Activated CD4-positive, alpha-beta memory T cell treated with anti-CD3 and anti-CD28 coated beads, Interleukin-2, amount 10 ng/mL, durations not matched to agents 7 days and 5 days (primary cell): ENCODE results near the gene SLC66A2. TPM values are rescaled to one million over a fixed set of nuclear protein-coding genes. Genes with fewer than 3 reads are reported as not detected.

Experiments used
- CTCF ChIA-PET: fragments of 350-600 bp; sonication (Branson Sonifier 250); formaldehyde crosslinking; loops from one replicate; lab custom pipeline; 2021; ENCODE audit warnings: antibody characterized with exemption, inconsistent platforms; lab: Charles Lee
- POLR2A ChIA-PET: fragments of 350-600 bp; sonication (Branson Sonifier 250); formaldehyde crosslinking; loops from one replicate; lab custom pipeline; 2021; ENCODE audit warnings: antibody characterized with exemption; lab: Charles Lee
- DNase-seq: peaks from one replicate; pipeline ENCODE4 v3.0.0-alpha.2; 2020
- H3K27ac Mint-ChIP-seq: one replicate; pipeline ENCODE4 v1.8.0; 2021; ENCODE audit warnings: mild to moderate bottlenecking, mixed read lengths
- H3K27me3 Mint-ChIP-seq: one replicate; pipeline ENCODE4 v1.8.0; 2021; ENCODE audit warnings: mixed read lengths
- H3K36me3 Mint-ChIP-seq: one replicate; pipeline ENCODE4 v1.8.0; 2021; ENCODE audit warnings: low read depth, mixed read lengths
- H3K4me1 Mint-ChIP-seq: one replicate; pipeline ENCODE4 v1.8.0; 2021; ENCODE audit warnings: mixed read lengths
- H3K4me3 Mint-ChIP-seq: one replicate; pipeline ENCODE4 v1.8.0; 2021; ENCODE audit warnings: mild to moderate bottlenecking, mixed read lengths
- H3K9me3 Mint-ChIP-seq: one replicate; pipeline ENCODE4 v1.8.0; 2021; ENCODE audit warnings: mixed read lengths
- total RNA-seq, 2 experiments: library from RNA; stranded (reverse); gene quantifications; one replicate each; pipeline ENCODE4 v1.2.3, GENCODE V29; 2021

The SLC66A2 gene
- total RNA-seq, 2 experiments from 2014 or later = 28.6 to 32.0 TPM

GRCh38 chr18:79904357-79905147, 46.9 kb downstream of the SLC66A2 start:
- ChIA-PET POLR2A (no interaction called here), CTCF (interaction anchor here (1.0 kb wide), 1 partner anchor 254 kb away, joined by 3 read pairs; no protein-coding TSS in a partner anchor)
- peaks cover 6% of the 10 kb centered on the region for H3K9me3 Mint-ChIP-seq
- no peaks in the 10 kb centered on the region for H3K27me3 Mint-ChIP-seq
- H3K4me1 Mint-ChIP-seq = peaks cover 10% of the 10 kb centered on the region
- peak; percentile 13 for DNase-seq
- no peak overlapping the region for H3K27ac Mint-ChIP-seq
- no peak overlapping the region for H3K4me3 Mint-ChIP-seq
- H3K36me3 Mint-ChIP-seq = peaks cover 33% of the 10 kb centered on the region

GRCh38 chr18:79903787-79904356, 47.6 kb downstream of the SLC66A2 start:
- peaks cover 6% of the 10 kb centered on the region for H3K9me3 Mint-ChIP-seq
- no peaks in the 10 kb centered on the region for H3K27me3 Mint-ChIP-seq
- peak; percentile 9 for DNase-seq
- H3K36me3 Mint-ChIP-seq = peaks cover 30% of the 10 kb centered on the region
- H3K4me1 Mint-ChIP-seq = peaks cover 10% of the 10 kb centered on the region
- ChIA-PET POLR2A (no interaction called here), CTCF (no interaction called here)
- no peak overlapping the region for H3K27ac Mint-ChIP-seq
- no peak overlapping the region for H3K4me3 Mint-ChIP-seq

GRCh38 chr18:79903071-79903635, 48.3 kb downstream of the SLC66A2 start:
- H3K4me1 Mint-ChIP-seq = peaks cover 10% of the 10 kb centered on the region
- peak; percentile 14 for DNase-seq
- ChIA-PET CTCF (no interaction called here), POLR2A (no interaction called here)
- H3K36me3 Mint-ChIP-seq = peaks cover 25% of the 10 kb centered on the region
- H3K4me3 Mint-ChIP-seq = no peak overlapping the region
- H3K9me3 Mint-ChIP-seq = peaks cover 8% of the 10 kb centered on the region
- H3K27ac Mint-ChIP-seq = no peak overlapping the region
- no peaks in the 10 kb centered on the region for H3K27me3 Mint-ChIP-seq

- peak; percentile 6 for DNase-seq
- Mint-ChIP-seq H3K36me3 (peaks cover 22% of the 10 kb centered on the region), H3K4me1 (peaks cover 10% of the 10 kb centered on the region), H3K27ac (no peak overlapping the region), H3K27me3 (no peaks in the 10 kb centered on the region), H3K4me3 (no peak overlapping the region), H3K9me3 (peaks cover 12% of the 10 kb centered on the region)
- ChIA-PET CTCF (no interaction called here), POLR2A (no interaction called here)
These were observed 48.8 kb downstream of the SLC66A2 start for GRCh38 chr18:79902640-79903039.

- no peaks in the 10 kb centered on the region for H3K27me3 Mint-ChIP-seq
- CTCF ChIA-PET = no interaction called here
- H3K27ac Mint-ChIP-seq = no peak overlapping the region
- H3K4me3 Mint-ChIP-seq = no peak overlapping the region
- DNase-seq = peak; percentile 9
- peaks cover 17% of the 10 kb centered on the region for H3K9me3 Mint-ChIP-seq
- peaks cover 22% of the 10 kb centered on the region for H3K36me3 Mint-ChIP-seq
- POLR2A ChIA-PET = no interaction called here
- peaks cover 10% of the 10 kb centered on the region for H3K4me1 Mint-ChIP-seq
These were observed 49.4 kb downstream of the SLC66A2 start for GRCh38 chr18:79902075-79902474.

GRCh38 chr18:79901665-79902064, 49.8 kb downstream of the SLC66A2 start:
- no peak for DNase-seq
- POLR2A ChIA-PET = no interaction called here
- CTCF ChIA-PET = no interaction called here
- H3K4me1 Mint-ChIP-seq = peaks cover 10% of the 10 kb centered on the region
- no peak overlapping the region for H3K27ac Mint-ChIP-seq
- no peaks in the 10 kb centered on the region for H3K27me3 Mint-ChIP-seq
- no peak overlapping the region for H3K4me3 Mint-ChIP-seq
- peaks cover 22% of the 10 kb centered on the region for H3K36me3 Mint-ChIP-seq
- H3K9me3 Mint-ChIP-seq = peaks cover 21% of the 10 kb centered on the region

GRCh38 chr18:79900610-79901570, 50.6 kb downstream of the SLC66A2 start:
- no peak for DNase-seq
- no peaks in the 10 kb centered on the region for H3K27me3 Mint-ChIP-seq
- ChIA-PET CTCF (no interaction called here), POLR2A (no interaction called here)
- no peak overlapping the region for H3K4me3 Mint-ChIP-seq
- no peak overlapping the region for H3K27ac Mint-ChIP-seq
- H3K4me1 Mint-ChIP-seq = peaks cover 4% of the 10 kb centered on the region
- peaks cover 26% of the 10 kb centered on the region for H3K9me3 Mint-ChIP-seq
- peaks cover 20% of the 10 kb centered on the region for H3K36me3 Mint-ChIP-seq

GRCh38 chr18:79899609-79900445, 51.6 kb downstream of the SLC66A2 start:
- Mint-ChIP-seq H3K9me3 (peaks cover 35% of the 10 kb centered on the region), H3K4me3 (no peak overlapping the region), H3K27me3 (no peaks in the 10 kb centered on the region), H3K36me3 (peaks cover 23% of the 10 kb centered on the region), H3K27ac (no peak overlapping the region), H3K4me1 (no peaks in the 10 kb centered on the region)
- CTCF ChIA-PET = interaction anchor here (0.5 kb wide), 1 partner anchor 28 kb away, joined by 6 read pairs; no protein-coding TSS in a partner anchor
- POLR2A ChIA-PET = no interaction called here
- DNase-seq = peak; percentile 7

- Mint-ChIP-seq H3K27ac (no peak overlapping the region), H3K36me3 (peaks cover 23% of the 10 kb centered on the region), H3K9me3 (peaks cover 41% of the 10 kb centered on the region), H3K27me3 (no peaks in the 10 kb centered on the region), H3K4me1 (no peaks in the 10 kb centered on the region), H3K4me3 (no peak overlapping the region)
- ChIA-PET POLR2A (no interaction called here), CTCF (interaction anchor here (0.5 kb wide), 1 partner anchor 28 kb away, joined by 6 read pairs; no protein-coding TSS in a partner anchor)
- peak; percentile 14 for DNase-seq
These were observed 52.4 kb downstream of the SLC66A2 start for GRCh38 chr18:79898952-79899608.

GRCh38 chr18:79897940-79898625, 53.4 kb downstream of the SLC66A2 start:
- H3K27me3 Mint-ChIP-seq = no peaks in the 10 kb centered on the region
- no peak overlapping the region for H3K27ac Mint-ChIP-seq
- DNase-seq = peak; percentile 8
- CTCF ChIA-PET = no interaction called here
- POLR2A ChIA-PET = no interaction called here
- peaks cover 23% of the 10 kb centered on the region for H3K36me3 Mint-ChIP-seq
- peaks cover 51% of the 10 kb centered on the region for H3K9me3 Mint-ChIP-seq
- H3K4me3 Mint-ChIP-seq = no peak overlapping the region
- no peaks in the 10 kb centered on the region for H3K4me1 Mint-ChIP-seq

GRCh38 chr18:79896738-79897137, 54.7 kb downstream of the SLC66A2 start:
- Mint-ChIP-seq H3K36me3 (peaks cover 11% of the 10 kb centered on the region), H3K27ac (no peak overlapping the region), H3K27me3 (no peaks in the 10 kb centered on the region), H3K4me3 (no peak overlapping the region), H3K9me3 (peaks cover 58% of the 10 kb centered on the region), H3K4me1 (no peaks in the 10 kb centered on the region)
- POLR2A ChIA-PET = no interaction called here
- no peak for DNase-seq
- CTCF ChIA-PET = no interaction called here
